HG02852 (cell line): ENCODE measurements around the gene CLK2.
A peak's percentile ranks its signal among the peaks of the same experiment; 100 is the strongest.
"Not testable (repeated sequence)": the region's sequence is repeated elsewhere in the genome, so short reads cannot be mapped to it uniquely, and the experiment has no call there.

ENCODE experiments used
- ATAC-seq: cut with Tn5 transposase; IDR thresholded peaks from one replicate; pipeline ENCODE4 v1.9.1; 2021; ENCODE audit warnings: mild to moderate bottlenecking, moderate library complexity; ENCODE audit not compliant: unreplicated experiment

Gene CLK2

DNA sequence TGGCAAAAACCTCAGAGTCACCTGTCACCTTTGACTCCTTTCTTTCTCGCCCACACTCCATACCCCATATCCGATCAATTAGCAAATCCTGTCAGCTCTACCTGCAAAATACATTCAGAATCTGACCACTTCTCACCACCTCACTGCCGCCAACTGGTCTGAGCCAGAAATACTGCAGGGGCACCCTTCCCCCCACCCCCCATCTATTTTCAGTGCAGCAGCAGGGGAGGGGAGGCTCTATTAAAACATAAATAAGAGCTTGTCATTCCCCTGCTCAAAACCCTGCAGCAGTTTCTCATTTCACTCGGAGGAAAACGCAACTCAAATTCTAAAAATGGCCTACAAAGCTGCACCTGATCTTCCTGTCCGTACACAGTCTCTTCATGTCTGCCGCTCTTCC is 24.1 kb upstream of the CLK2 start:
- no peak for ATAC-seq

DNA sequence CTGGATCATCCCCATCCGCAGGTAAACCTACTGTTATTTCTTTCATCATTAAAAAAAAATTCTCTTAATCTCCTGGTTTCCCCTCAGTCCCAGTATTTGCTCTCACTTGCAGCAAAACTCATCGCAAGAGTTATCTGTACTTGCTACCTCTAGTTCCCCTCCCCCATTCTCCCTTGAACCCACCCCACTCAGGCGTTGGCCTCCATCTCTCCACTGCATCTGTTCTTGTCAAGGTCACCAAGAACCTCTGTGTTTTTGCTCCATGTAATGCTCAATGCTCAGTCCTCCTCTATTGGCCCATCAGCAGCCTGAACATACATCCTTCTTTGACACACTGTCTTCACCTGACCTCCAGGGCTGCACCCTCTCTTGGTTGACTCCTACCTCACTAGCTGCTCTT is 23.4 kb upstream of the CLK2 start:
- ATAC-seq, result no peak

DNA sequence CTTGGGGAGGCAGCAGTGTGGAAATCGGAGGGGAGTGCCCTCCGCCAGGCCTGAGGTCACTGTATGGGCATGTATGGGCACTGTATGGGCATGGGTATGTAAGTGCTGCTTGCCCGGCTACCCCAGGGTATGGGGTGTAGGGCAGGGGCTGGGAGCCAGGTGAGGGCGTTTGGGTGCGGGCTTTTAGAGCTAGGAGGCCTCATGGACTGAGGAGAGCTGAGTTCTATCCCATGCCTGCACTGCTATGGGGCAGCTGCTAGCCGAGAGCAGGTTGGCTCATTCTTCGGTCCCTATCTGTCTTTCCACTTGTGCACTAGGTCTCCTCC is 22.6 kb upstream of the CLK2 start:
- no peak for ATAC-seq

DNA sequence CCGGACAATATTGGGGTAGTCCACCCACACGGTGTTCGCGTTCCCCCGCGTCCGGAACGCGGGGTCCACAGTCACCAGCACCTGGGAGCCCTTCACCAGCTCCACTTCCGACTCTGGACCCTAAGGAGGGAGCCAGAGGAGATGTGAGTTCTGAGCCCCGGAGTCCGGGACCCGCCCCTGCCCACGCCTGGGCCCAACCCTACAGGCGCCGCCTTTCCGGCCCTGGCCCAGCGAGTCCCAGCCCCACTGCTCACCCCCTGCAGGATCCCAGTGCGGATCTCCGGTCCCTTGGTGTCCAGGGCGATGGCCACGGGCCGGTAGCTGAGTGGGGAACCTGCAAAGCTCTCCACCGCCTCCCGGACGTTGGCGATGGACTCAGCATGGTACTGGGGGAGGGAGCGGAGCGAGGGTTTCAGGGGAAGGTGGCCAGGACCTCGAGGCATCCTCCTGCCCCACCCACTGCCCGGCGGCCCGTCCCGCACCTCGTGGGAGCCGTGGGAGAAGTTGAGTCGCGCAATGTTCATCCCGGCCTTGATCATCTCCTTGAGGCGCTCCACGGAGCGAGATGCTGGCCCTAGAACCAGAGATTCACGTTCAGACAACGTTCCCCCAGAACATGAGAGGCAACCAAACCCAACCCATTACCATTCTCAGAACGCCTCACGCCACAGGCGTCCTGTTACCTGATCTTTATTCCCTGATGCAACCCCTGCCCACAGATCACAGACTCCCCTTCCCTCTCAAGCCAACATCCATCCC is 22.1 kb upstream of the CLK2 start:
- ATAC-seq, result no peak

DNA sequence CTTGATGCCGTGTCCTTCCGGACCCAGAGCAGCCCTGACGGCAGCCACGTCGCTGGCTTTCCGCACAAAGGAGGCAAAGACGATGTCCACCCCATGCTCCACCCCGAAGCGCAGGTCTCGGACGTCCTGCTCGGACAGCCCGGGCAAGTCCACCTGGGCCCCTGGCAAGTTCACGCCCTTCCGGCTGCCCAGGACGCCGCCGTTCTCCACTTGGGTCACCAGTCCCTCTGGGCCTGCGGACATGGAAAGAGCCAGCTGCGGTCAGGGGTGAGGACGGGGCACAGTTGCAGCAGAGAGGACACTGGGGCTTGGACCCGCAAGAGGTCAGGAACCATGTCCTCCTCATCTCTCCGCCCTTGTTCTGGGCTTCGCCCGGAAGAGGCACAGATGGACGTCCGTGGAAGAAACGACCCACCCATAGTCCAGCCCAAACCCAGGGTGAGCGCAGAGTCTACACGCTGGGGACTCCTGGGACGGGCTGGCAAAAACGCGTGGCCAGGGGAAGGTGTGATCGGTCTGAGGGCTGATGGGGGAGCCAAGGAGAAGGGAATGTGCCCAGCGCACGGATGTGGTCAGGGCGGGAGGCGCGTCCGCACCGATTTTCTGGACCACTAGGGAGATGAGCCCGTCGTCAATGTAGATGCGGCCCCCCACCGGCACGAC is 21.3 kb upstream of the CLK2 start:
- no peak for ATAC-seq

DNA sequence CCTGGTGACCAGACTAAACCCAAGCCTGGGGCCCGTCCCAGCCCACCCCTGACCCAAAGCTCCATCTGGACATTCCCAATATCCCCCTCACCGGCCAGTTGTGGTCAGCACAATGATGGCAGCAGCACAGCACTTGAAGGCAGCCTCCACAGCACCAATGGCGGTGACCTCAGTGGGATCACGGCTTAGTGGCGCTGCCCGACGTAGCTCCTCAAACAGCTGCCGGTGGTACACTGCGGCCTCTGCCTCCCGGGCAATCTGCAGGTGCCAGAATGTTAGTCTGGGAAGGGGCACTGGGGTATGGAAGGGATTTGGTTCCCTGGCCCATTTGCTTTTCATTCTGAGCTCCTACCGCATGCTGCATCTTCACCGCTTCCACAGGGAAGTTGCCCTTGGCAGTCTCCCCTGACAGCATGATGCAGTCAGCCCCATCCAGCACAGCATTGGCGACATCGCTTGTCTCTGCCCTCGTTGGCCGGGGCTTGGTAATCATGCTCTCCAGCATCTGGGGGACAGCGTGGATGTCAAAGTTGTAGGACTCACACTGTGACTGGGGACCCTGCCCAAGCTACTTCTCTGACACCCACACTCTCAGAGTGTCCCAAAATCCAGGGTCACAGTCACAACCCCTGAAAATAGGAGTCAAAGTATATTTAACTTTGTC is 19.9 kb upstream of the CLK2 start:
- no peak for ATAC-seq

DNA sequence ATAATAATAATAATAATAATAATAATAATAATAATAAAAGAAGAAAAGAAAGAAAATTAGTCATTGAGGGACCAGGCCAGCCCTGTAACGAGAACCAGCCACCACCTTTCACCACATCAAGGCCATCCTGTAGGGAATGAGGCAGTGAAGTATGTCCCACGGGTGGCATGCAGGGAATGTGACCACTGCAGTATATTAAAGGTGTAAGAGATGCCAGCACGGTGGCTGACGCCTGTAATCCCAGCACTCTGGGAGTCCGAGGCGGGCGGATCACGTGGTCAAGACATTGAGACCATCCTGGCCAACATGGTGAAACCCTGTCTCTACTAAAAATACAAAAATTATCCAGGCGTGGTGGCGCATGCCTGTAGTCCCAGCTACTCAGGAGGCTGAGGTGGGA is 17.7 kb upstream of the CLK2 start:
- ATAC-seq, result not testable (repeated sequence)

DNA sequence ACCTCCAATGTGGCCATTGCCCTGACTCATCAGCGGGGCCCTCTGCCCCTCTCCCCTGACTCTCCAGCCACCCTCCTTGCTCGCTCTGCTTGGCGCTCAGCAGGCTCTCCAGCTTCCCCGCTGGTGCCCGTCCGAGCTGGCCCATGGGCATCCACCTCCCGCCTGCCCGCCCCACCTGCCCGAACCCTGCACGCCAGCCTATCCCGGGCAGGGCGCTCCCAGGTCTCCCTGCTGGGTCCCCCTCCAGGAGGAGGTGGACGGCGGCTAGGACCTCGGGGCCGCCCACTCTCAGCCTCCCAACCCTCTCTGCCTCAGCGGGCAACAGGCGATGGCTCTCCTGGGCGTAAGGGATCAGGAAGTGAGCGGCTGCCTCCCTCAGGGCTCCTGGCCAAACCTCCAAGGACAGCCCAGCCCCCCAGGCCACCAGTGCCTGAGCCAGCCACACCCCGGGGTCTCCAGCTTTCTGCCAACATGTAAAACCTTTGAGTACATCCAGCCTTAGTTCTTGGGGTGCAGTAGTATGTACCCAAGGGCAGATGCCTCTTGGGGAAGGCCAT is 14.8 kb upstream of the CLK2 start:
- no peak for ATAC-seq

DNA sequence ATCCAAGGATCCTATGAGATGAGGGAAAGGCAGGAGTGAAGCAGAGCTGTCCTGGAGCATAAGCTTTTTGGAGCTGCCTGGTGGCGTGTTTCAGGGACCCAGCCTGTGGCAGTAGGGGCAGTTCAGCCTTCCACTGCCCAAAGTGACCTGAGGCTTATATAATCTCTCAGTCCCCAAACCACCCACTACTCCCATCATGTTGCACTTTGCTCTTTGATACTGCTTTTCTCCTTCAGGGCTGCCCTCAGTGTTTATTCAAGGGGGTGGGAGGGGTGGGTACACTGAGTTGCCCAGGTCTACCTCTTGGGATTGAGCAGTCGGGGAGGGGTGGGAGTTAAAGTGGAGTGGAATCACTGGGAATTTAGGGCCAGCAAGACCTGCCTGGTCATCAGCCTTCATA is 13.2 kb upstream of the CLK2 start:
- no peak for ATAC-seq

DNA sequence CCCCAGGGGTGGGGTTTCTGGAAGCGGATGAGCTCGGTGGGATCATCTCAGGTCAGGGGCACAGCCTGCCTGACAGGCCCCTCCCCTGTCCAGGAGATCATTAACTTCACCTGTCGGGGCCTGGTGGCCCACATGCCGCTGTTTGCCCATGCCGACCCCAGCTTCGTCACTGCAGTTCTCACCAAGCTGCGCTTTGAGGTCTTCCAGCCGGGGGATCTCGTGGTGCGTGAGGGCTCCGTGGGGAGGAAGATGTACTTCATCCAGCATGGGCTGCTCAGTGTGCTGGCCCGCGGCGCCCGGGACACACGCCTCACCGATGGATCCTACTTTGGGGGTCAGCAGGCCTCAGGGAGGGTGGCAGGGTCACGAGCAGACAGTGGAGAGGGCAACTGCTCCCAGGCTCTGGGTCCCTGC is 12.3 kb upstream of the CLK2 start:
- no peak for ATAC-seq

DNA sequence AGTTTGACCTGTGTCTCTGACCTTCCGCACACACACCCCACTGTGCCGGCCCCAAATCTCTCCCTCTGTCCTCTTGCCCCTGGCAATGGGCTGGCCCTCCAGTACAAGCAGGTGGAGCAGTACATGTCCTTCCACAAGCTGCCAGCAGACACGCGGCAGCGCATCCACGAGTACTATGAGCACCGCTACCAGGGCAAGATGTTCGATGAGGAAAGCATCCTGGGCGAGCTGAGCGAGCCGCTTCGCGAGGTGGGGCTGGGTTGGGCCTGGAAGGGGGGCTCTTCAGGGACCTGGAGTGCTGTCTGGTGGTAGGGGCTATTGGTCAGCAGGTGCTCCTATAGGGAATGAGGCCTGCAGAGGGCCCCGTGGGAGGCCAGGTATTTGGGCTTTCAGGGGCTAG is 11.8 kb upstream of the CLK2 start:
- ATAC-seq, result no peak

DNA sequence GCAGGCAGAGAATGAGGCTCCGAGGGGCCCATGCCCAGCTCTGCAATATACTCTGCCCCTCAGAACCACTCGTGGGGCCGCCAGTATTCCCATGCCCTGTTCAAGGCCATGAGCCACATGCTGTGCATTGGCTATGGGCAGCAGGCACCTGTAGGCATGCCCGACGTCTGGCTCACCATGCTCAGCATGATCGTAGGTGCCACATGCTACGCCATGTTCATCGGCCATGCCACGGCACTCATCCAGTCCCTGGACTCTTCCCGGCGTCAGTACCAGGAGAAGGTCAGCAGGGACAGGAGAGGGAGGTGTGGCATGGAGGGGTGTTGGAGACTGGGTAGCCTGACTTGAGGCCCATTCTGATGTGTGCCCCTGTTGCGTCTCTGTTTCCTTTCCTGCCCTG is 11.2 kb upstream of the CLK2 start:
- ATAC-seq, result no peak

DNA sequence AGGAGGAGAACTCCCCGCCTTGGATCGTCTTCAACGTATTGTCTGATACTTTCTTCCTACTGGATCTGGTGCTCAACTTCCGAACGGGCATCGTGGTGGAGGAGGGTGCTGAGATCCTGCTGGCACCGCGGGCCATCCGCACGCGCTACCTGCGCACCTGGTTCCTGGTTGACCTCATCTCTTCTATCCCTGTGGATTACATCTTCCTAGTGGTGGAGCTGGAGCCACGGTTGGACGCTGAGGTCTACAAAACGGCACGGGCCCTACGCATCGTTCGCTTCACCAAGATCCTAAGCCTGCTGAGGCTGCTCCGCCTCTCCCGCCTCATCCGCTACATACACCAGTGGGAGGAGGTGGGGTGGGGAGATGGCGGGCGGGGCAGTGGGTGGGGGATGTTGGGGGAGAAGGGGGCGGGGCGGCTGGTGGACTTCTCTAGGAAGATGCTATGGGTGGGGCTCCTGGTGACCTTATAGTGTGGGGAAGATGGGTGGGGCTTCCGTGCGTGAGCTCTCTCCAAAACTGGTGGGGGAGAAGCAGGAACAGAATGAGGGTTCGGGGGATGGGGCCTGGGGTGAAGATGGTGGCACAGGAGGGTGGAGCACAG is 9.3 kb upstream of the CLK2 start:
- no peak for ATAC-seq

DNA sequence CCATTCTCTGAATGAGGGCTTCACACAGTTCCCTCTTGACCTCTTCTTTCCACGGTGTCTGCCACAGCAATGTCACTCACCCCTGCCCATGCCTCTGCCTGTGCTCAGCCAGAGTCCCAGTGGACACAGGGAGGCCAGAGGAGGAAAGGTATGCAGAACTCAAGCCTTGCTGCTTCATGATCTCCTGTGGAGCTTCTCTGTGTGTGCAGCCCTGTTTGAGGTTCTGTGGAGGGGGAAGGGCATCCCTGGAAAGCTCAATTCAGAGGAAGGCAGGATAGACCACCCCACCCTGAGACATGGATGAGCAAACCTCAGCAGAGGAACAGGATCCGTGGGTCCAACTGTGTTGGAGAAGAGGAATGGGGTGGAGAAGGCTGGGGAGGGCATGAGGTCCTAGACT is 6.0 kb upstream of the CLK2 start:
- no peak for ATAC-seq

DNA sequence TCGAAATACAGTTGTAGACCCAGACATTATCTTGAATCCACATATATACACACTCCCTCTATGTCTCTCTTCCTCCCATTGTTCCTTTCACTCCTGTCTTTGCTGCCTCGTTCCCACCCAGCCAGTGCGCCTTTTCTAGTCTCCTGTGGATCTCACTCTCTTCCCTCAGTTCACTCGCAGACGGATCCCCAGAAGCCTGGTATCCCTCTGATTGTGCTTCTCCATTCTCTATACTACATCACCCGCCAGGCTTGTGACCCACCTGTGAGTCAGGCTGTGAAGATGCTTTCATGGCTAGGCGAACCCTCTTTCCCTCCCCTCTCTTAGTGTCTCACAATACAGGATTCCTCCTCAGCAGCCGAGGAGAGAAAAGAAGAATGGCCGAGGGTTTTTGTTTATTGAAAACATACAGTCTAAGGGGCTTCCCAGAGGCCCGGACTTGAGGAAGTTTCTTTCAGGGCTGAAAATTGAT is 5.4 kb upstream of the CLK2 start:
- ATAC-seq, result no peak

DNA sequence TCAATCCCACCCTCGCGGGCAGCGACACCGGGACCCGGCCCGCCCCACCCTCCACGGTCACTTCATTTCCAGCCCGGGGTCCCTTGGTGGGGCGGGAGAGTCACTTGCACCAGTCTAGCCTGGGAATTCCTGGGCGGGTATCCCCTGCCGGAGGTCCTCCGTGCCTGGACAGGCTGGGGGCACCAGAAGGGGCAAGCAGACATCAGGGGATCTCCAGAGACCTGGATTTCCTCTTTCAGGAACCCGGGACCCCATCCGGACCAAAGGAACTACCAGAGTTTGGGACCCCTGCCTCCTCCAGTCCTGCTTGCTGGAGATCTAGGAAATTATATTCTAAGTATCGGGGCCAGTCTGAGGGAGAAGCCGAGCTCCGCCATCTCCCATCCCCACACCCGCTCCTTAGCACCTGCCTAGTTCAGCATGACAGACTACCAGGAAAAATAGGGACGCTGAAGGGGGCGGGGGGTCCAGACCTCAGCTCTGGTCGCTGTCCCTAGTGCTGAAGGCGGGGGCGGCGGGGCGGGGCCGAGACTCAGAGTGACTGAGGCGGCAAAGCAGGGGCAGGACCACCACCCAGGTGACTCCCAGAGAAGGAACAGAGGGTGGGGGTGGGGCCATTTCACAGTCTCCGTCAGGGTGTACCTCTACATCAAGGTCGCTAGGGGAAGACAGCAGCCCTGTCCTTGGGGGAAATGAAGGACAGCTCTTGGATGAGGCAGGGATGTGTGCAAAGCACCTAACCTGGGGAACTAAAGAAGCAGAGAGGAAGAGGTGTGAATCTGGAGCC is 4.8 kb upstream of the CLK2 start:
- ATAC-seq, result no peak

DNA sequence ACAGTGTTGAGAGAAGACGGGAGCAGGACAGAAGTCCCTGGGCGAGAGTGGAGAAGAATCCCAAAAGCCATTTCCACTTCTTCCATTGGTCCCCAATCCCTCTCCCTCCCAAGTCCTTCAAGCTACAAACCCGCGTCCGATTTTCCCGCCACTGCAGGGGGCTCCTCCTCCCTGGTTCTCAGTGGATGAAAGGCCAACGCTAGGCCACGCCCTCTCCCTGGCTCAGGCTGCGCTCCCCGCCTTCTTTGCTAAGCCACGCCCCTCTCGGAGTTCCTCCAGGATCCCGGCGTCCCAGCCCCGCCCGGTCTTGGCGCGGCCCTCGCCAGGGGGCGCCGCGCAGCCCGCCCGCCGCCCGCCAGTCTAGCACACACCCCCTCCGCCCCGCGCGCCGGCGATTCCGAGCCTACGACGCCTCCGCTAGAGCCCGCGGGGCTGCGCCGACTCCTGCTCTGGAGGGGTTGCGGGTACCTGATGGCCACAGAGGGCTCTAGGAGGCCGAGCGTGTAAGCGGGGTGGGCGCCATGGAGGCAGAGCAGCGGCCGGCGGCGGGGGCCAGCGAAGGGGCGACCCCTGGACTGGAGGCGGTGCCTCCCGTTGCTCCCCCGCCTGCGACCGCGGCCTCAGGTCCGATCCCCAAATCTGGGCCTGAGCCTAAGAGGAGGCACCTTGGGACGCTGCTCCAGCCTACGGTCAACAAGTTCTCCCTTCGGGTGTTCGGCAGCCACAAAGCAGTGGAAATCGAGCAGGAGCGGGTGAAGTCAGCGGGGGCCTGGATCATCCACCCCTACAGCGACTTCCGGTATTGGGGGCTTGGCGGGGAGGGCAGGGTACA is 4.0 kb upstream of the CLK2 start, which contains the start of gene HCN3:
Gene HCN3 (plus strand): TSS at position 394 of the 832 bp plus-strand sequence. CDS start 128 bp downstream, at position 522.
- peak; percentile 73 for ATAC-seq

DNA sequence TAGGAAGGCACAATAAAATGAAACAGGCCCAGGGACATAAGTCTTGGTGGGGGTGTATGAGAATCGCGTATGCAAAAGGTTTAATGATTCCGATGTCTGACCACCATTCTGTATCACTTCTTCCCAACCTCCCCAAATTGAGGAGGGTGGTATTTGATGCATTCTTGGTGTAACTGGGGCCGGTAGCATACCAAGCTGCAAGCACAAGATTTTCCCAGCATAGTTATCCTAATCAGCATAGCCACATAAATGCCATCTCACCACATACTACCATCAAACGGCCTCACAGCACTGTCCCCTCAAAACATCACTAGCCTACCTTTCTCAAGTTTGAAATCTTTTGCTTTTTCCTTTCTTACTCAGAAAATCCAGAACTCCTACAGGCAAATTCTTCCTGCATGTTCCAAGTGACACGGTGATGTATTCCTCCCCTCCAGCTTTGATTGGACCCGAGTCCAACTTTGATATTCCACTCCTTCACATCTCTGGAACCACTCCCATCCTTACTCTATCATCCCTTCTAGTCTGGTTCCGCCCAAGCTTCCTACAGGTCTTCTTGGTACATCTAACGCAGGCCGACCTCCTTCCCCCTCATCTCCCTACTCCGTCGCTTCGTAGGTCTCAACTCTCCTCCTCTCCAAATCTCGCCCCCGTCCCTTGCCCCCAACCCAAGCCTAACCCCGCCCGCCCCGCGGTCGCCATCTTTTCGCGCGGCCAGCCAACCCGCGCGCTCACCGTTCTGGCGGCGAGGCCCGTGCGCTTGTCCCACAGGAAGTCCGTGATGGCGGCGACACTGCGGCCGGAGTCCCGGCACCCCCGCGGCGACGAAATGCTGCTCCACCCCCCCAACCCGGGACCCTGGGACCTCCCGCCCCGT is 600 bp downstream of the CLK2 start:
- ATAC-seq, result peak; percentile 30

DNA sequence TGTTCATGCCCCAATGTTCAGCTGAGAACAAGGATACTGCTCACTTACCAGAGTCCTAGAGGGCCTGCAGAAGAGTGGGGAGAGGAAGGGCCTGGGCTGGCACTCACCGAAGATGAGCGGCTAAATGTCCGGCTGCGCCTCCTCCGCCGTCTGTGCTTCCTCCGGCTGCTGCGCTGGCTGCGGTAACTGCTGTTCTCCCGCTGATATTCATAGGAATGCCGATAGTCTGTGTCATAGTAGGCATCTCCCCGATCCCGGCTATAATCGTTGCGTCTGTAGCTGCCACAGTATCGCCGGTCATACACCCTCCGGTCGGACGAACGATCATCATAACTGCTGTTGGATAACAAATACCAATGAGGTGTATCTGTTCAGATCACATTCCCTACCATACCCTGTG is 3.9 kb downstream of the CLK2 start:
- ATAC-seq, result no peak
